IMR-90 (cell line): ENCODE data around the gene WASHC1.
"Not testable (repeated sequence)": the region's sequence is repeated elsewhere in the genome, so short reads cannot be mapped to it uniquely, and the experiment has no call there.

Experiments used
- BHLHE40 ChIP-seq: fragments of 150-350 bp; IDR thresholded peaks from 2 replicates; pipeline ENCODE4 v1.6.1; 2016; ENCODE audit warnings: mild to moderate bottlenecking, low read depth, low read length
- CEBPB ChIP-seq: IDR thresholded peaks from 2 replicates; pipeline ENCODE4 v1.6.1; 2012; ENCODE audit warnings: low read depth, low read length, improper control_type of control experiment
- CHD1 ChIP-seq: IDR thresholded peaks from 2 replicates; pipeline ENCODE4 v1.6.1; 2012; ENCODE audit warnings: low read depth, low read length, improper control_type of control experiment
- CTCF ChIP-seq: conservative IDR thresholded peaks from 2 replicates; pipeline ENCODE4 v1.5.1; 2012; ENCODE audit warnings: mild to moderate bottlenecking, low read depth, low read length, improper control_type of control experiment
- FOS ChIP-seq: fragments of 150-350 bp; IDR thresholded peaks from 2 replicates; pipeline ENCODE4 v1.6.1; 2016; ENCODE audit warnings: low read depth, low read length
- MAFK ChIP-seq: IDR thresholded peaks from 2 replicates; pipeline ENCODE4 v1.6.1; 2012; ENCODE audit warnings: low read depth, low read length, improper control_type of control experiment
- MAZ ChIP-seq: IDR thresholded peaks from 2 replicates; pipeline ENCODE4 v1.6.1; 2012; ENCODE audit warnings: low read depth, mild to moderate bottlenecking, low read length, improper control_type of control experiment, moderate library complexity, borderline replicate concordance
- MXI1 ChIP-seq: IDR thresholded peaks from 2 replicates; pipeline ENCODE4 v1.6.1; 2012; ENCODE audit warnings: low read depth, mild to moderate bottlenecking, low read length, moderate library complexity, borderline replicate concordance
- POLR2A ChIP-seq: IDR thresholded peaks from 2 replicates; pipeline ENCODE4 v1.6.1; 2012; ENCODE audit warnings: mild to moderate bottlenecking, low read depth, low read length
- RAD21 ChIP-seq: IDR thresholded peaks from 2 replicates; pipeline ENCODE4 v1.6.1; 2012; ENCODE audit warnings: low read length, improper control_type of control experiment
- RFX5 ChIP-seq: IDR thresholded peaks from 2 replicates; pipeline ENCODE4 v1.8.0; 2012; ENCODE audit warnings: low read depth, mild to moderate bottlenecking, low read length, moderate library complexity
- SMC3 ChIP-seq: fragments of 150-350 bp; IDR thresholded peaks from 2 replicates; pipeline ENCODE4 v1.6.1; 2016; ENCODE audit warnings: low read depth, mild to moderate bottlenecking, antibody characterized with exemption, low read length, moderate library complexity
- TF ChIP-seq, protein P1 (sequence below): fragments of 150-350 bp; IDR thresholded peaks from 2 replicates; pipeline ENCODE4 v1.6.1; 2016; ENCODE audit warnings: low read depth, mild to moderate bottlenecking, low read length, moderate library complexity, borderline replicate concordance

GRCh38 chr9:45180-45878 lies 16.1 kb upstream of the WASHC1 start:
- not testable (repeated sequence) for TF ChIP-seq CTCF, BHLHE40, POLR2A, SMC3, MAZ, CHD1, RFX5, MXI1, CEBPB, RAD21, MAFK, FOS
- TF ChIP-seq, protein P1, sequence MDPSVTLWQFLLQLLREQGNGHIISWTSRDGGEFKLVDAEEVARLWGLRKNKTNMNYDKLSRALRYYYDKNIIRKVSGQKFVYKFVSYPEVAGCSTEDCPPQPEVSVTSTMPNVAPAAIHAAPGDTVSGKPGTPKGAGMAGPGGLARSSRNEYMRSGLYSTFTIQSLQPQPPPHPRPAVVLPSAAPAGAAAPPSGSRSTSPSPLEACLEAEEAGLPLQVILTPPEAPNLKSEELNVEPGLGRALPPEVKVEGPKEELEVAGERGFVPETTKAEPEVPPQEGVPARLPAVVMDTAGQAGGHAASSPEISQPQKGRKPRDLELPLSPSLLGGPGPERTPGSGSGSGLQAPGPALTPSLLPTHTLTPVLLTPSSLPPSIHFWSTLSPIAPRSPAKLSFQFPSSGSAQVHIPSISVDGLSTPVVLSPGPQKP, result not testable (repeated sequence)
